Measurements from ENCODE around the gene SNX6. TPM values are rescaled to one million over a fixed set of nuclear protein-coding genes. Genes with fewer than 3 reads are reported as not detected.
"Not testable (repeated sequence)": the region's sequence is repeated elsewhere in the genome, so short reads cannot be mapped to it uniquely, and the experiment has no call there.

SNX6 gene
- total and polyA plus RNA-seq, 7 donors, result 69.4 to 136 (median 94.2) TPM

GRCh38 chr14:34571771-34572170 lies 58.2 kb downstream of the SNX6 start:
- Histone ChIP-seq H3K27ac (no peak overlapping the region), H3K4me3 (no peak overlapping the region), H3K9me3 (no peaks in the 10 kb centered on the region), H3K27me3 (no peaks in the 10 kb centered on the region), H3K4me1 (no peaks in the 10 kb centered on the region), H3K36me3 (peaks cover 7 to 100% (median 50%) of the 10 kb centered on the region in 4 donors)
- intact Hi-C loops (cut with DNase I), result no loop called here
- 90 to 95% methylated on average over 3 of the region's 3 CpGs for WGBS, 2 donors
- no peak for DNase-seq
- TF ChIP-seq EP300 (IDR thresholded peaks at IDR 0.05) (no peak), POLR2A (IDR thresholded peaks at IDR 0.05) (no peak), POLR2AphosphoS5 (IDR thresholded peaks at IDR 0.05) (no peak), CTCF (IDR thresholded peaks at IDR 0.05) (no peak)

GRCh38 chr14:34569750-34570149 lies 60.2 kb downstream of the SNX6 start:
- Histone ChIP-seq H3K27me3 (no peaks in the 10 kb centered on the region), H3K36me3 (peaks cover 9 to 100% (median 64%) of the 10 kb centered on the region in 4 donors), H3K27ac (no peak overlapping the region), H3K4me3 (no peak overlapping the region), H3K9me3 (no peaks in the 10 kb centered on the region), H3K4me1 (no peaks in the 10 kb centered on the region)
- 99 to 100% methylated on average over 4 of the region's 4 CpGs for WGBS, 2 donors
- intact Hi-C loops (cut with DNase I), result no loop called here
- DNase-seq, result no peak
- no peak for TF ChIP-seq POLR2AphosphoS5 (IDR thresholded peaks at IDR 0.05)
- no peak for TF ChIP-seq POLR2A (IDR thresholded peaks at IDR 0.05)
- no peak for TF ChIP-seq CTCF (IDR thresholded peaks at IDR 0.05)
- no peak for TF ChIP-seq EP300 (IDR thresholded peaks at IDR 0.05)

GRCh38 chr14:34568803-34569202 lies 61.1 kb downstream of the SNX6 start:
- H3K4me1 ChIP-seq, result no peaks in the 10 kb centered on the region
- TF ChIP-seq POLR2A (IDR thresholded peaks at IDR 0.05) (no peak), EP300 (IDR thresholded peaks at IDR 0.05) (no peak), CTCF (IDR thresholded peaks at IDR 0.05) (no peak), POLR2AphosphoS5 (IDR thresholded peaks at IDR 0.05) (no peak)
- peaks cover 9 to 100% (median 63%) of the 10 kb centered on the region in 4 donors for H3K36me3 ChIP-seq
- 94 to 97% methylated on average over 13 of the region's 13 CpGs for WGBS, 2 donors
- no peak overlapping the region for H3K27ac ChIP-seq
- intact Hi-C loops (cut with DNase I), result no loop called here
- DNase-seq, result peak; percentile 64
- H3K4me3 ChIP-seq, result no peak overlapping the region
- H3K9me3 ChIP-seq, result no peaks in the 10 kb centered on the region
- H3K27me3 ChIP-seq, result no peaks in the 10 kb centered on the region

GRCh38 chr14:34562776-34563150 lies 67.2 kb downstream of the SNX6 start:
- H3K4me1 ChIP-seq, result no peaks in the 10 kb centered on the region
- intact Hi-C loops (cut with DNase I), result no loop called here
- H3K27ac ChIP-seq, result no peak overlapping the region
- no peaks in the 10 kb centered on the region for H3K27me3 ChIP-seq
- H3K36me3 ChIP-seq, result peaks cover 5 to 57% (median 26%) of the 10 kb centered on the region in 4 donors
- peak; percentile 26 for DNase-seq
- TF ChIP-seq POLR2AphosphoS5 (IDR thresholded peaks at IDR 0.05), result no peak
- TF ChIP-seq CTCF (IDR thresholded peaks at IDR 0.05), result no peak
- TF ChIP-seq EP300 (IDR thresholded peaks at IDR 0.05), result no peak
- TF ChIP-seq POLR2A (IDR thresholded peaks at IDR 0.05), result no peak
- H3K9me3 ChIP-seq, result no peaks in the 10 kb centered on the region
- no peak overlapping the region for H3K4me3 ChIP-seq
- WGBS, 2 donors, result 72 to 93% methylated on average over 8 of the region's 8 CpGs

GRCh38 chr14:34562037-34562775 lies 67.7 kb downstream of the SNX6 start:
- H3K27ac ChIP-seq; H3K9me3 ChIP-seq; intact Hi-C loops (cut with DNase I); H3K4me1 ChIP-seq; H3K4me3 ChIP-seq; H3K27me3 ChIP-seq; DNase-seq: not testable (repeated sequence)
- H3K36me3 ChIP-seq, result peaks cover 5 to 52% (median 25%) of the 10 kb centered on the region in 4 donors
- 94 to 95% methylated on average over 7 of the region's 8 CpGs for WGBS, 2 donors

GRCh38 chr14:34556498-34556829 lies 73.5 kb downstream of the SNX6 start:
- no CpG with 5 or more reads among the region's 35 CpGs for WGBS, 2 donors
- H3K27ac ChIP-seq; intact Hi-C loops (cut with DNase I); H3K27me3 ChIP-seq; H3K9me3 ChIP-seq; DNase-seq; H3K4me3 ChIP-seq; H3K4me1 ChIP-seq; H3K36me3 ChIP-seq: not testable (repeated sequence)

GRCh38 chr14:34555583-34556497 lies 74.1 kb downstream of the SNX6 start:
- H3K36me3 ChIP-seq; H3K9me3 ChIP-seq; H3K27me3 ChIP-seq; H3K27ac ChIP-seq; intact Hi-C loops (cut with DNase I); H3K4me3 ChIP-seq; H3K4me1 ChIP-seq; DNase-seq: not testable (repeated sequence)
- WGBS, 2 donors, result no CpG with 5 or more reads among the region's 49 CpGs

All from sigmoid colon (tissue), 7 donors.